ENCODE results near the gene EIPR1. TPM values are rescaled to one million over a fixed set of nuclear protein-coding genes. Genes with fewer than 3 reads are reported as not detected.
"Not testable (repeated sequence)": the region's sequence is repeated elsewhere in the genome, so short reads cannot be mapped to it uniquely, and the experiment has no call there.

The EIPR1 gene
- polyA plus RNA-seq, 1 experiment = 49.2 TPM

- no peak overlapping the region for H3K4me3 ChIP-seq (ENCODE audit: low read depth, low read length)
- no peaks in the 10 kb centered on the region for H3K27me3 ChIP-seq (ENCODE audit: control insufficient read depth, insufficient read depth, low read length)
- no peak for DNase-seq (ENCODE audit: low read depth)
- ChIA-PET POLR2A (no interaction called here), CTCF (interaction anchor here (0.9 kb wide), 1 partner anchor 24 kb away, joined by 3 read pairs; no protein-coding TSS in a partner anchor)
- TF ChIP-seq CTCF (IDR thresholded peaks at IDR 0.05; ENCODE audit: insufficient read depth, low read depth, low read length) = no peak
- H3K36me3 ChIP-seq (ENCODE audit: control insufficient read depth, insufficient read depth, low read length) = no peaks in the 10 kb centered on the region; the same call in 1 of the 2 replicates
Measured at GRCh38 chr2:3202926-3203325, 174.7 kb downstream of the EIPR1 start.

- H3K27me3 ChIP-seq (ENCODE audit: control insufficient read depth, insufficient read depth, low read length) = no peaks in the 10 kb centered on the region
- DNase-seq (ENCODE audit: low read depth) = no peak
- CTCF ChIA-PET = no interaction called here
- no peaks in the 10 kb centered on the region; the same call in 1 of the 2 replicates for H3K36me3 ChIP-seq (ENCODE audit: control insufficient read depth, insufficient read depth, low read length)
- no peak overlapping the region for H3K4me3 ChIP-seq (ENCODE audit: low read depth, low read length)
- POLR2A ChIA-PET = no interaction called here
- TF ChIP-seq CTCF (IDR thresholded peaks at IDR 0.05; ENCODE audit: insufficient read depth, low read depth, low read length) = no peak
Measured at GRCh38 chr2:3201281-3201680, 176.3 kb downstream of the EIPR1 start.

GRCh38 chr2:3200420-3200939, 177.1 kb downstream of the EIPR1 start:
- TF ChIP-seq CTCF (IDR thresholded peaks at IDR 0.05; ENCODE audit: insufficient read depth, low read depth, low read length) = no peak
- Histone ChIP-seq H3K27me3 (ENCODE audit: control insufficient read depth, insufficient read depth, low read length) (no peaks in the 10 kb centered on the region), H3K36me3 (ENCODE audit: control insufficient read depth, insufficient read depth, low read length) (no peaks in the 10 kb centered on the region; the same call in 1 of the 2 replicates), H3K4me3 (ENCODE audit: low read depth, low read length) (no peak overlapping the region)
- ChIA-PET POLR2A (no interaction called here), CTCF (interaction anchor here (1.3 kb wide), 1 partner anchor 450 kb away, joined by 3 read pairs; no protein-coding TSS in a partner anchor)
- DNase-seq (ENCODE audit: low read depth) = peak; percentile 12

GRCh38 chr2:3199627-3200345, 177.8 kb downstream of the EIPR1 start:
- POLR2A ChIA-PET = no interaction called here
- DNase-seq (ENCODE audit: low read depth) = no peak
- CTCF ChIA-PET = interaction anchor here (0.6 to 1.3 kb wide), 2 partner anchors 24 to 451 kb away, joined by 3 to 4 read pairs; no protein-coding TSS in a partner anchor
- TF ChIP-seq CTCF (IDR thresholded peaks at IDR 0.05; ENCODE audit: insufficient read depth, low read depth, low read length) = no peak
- Histone ChIP-seq H3K27me3 (ENCODE audit: control insufficient read depth, insufficient read depth, low read length) (no peaks in the 10 kb centered on the region), H3K36me3 (ENCODE audit: control insufficient read depth, insufficient read depth, low read length) (peaks cover 2% of the 10 kb centered on the region; the same call in 1 of the 2 replicates), H3K4me3 (ENCODE audit: low read depth, low read length) (no peak overlapping the region)

GRCh38 chr2:3198671-3199192, 178.9 kb downstream of the EIPR1 start:
- H3K36me3 ChIP-seq (ENCODE audit: control insufficient read depth, insufficient read depth, low read length); H3K4me3 ChIP-seq (ENCODE audit: low read depth, low read length); POLR2A ChIA-PET; DNase-seq (ENCODE audit: low read depth); H3K27me3 ChIP-seq (ENCODE audit: control insufficient read depth, insufficient read depth, low read length): not testable (repeated sequence)
- CTCF ChIA-PET = interaction anchor here (1.3 kb wide), 1 partner anchor 452 kb away, joined by 3 read pairs; no protein-coding TSS in a partner anchor
